Body of pancreas (tissue), 4 donors: ENCODE measurements around the gene UFM1. TPM values are rescaled to one million over a fixed set of nuclear protein-coding genes. Genes with fewer than 3 reads are reported as not detected.

Experiments
- ATAC-seq: fragments of 150-250 bp; one replicate; pipeline ENCODE4 v1.9.1; 2016
- DNase-seq, 4 donors: peaks; one replicate each; pipeline ENCODE4 v3.0.0-alpha.2; 2019
- H3K27ac ChIP-seq, 4 donors: fragments of 200-600 bp; sonication (generic); 1 replicate in 3 of 4; 2 replicates in 1 of 4; pipeline versions ENCODE4 v1.5.1 to v1.6.1; 2016 to 2019; ENCODE audit warnings: mild to moderate bottlenecking in 1 of 4, mixed read lengths in 1 of 4, moderate library complexity in 1 of 4
- H3K27me3 ChIP-seq, 2 donors: fragments of 200-600 bp; sonication (generic); one replicate each; pipeline ENCODE4 v1.6.0; 2016; ENCODE audit warnings: mild to moderate bottlenecking in 1 of 2
- H3K36me3 ChIP-seq, 2 donors: fragments of 200-600 bp; sonication (generic); replicated peaks in 1 of 2; 2 replicates each; pipeline ENCODE4 v1.5.1; 2016; ENCODE audit warnings: low read depth in 2 of 2; ENCODE audit not compliant: insufficient read depth in 1 of 2
- H3K4me1 ChIP-seq: fragments of 200-600 bp; sonication (generic); one replicate; pipeline ENCODE4 v1.6.0; 2016
- H3K4me3 ChIP-seq, 2 donors: fragments of 200-600 bp; sonication (generic); 1 replicate in 1 of 2; 2 replicates in 1 of 2; pipeline ENCODE4 v1.5.1; 2016 to 2019
- H3K9me3 ChIP-seq, 3 donors: fragments of 200-600 bp; sonication (generic); 1 replicate in 2 of 3; 2 replicates in 1 of 3; pipeline ENCODE4 v1.5.1; 2016
- POLR2A ChIP-seq, 3 donors: fragments of 450-650 bp; IDR thresholded peaks; one replicate each; pipeline ENCODE4 v1.6.1; 2016; ENCODE audit warnings: antibody characterized with exemption in 3 of 3, mild to moderate bottlenecking in 2 of 3
- WGBS, 2 donors: methylation state at CpG; one replicate each; pipeline ENCODE4 v1.1.5; 2017; 5-methylcytosine and 5-hydroxymethylcytosine counted together
- intact Hi-C: fragments of 100-400 bp; cut with DNase I; formaldehyde crosslinking; loops from one replicate; pipeline ENCODE4 v1.15.1; 2023
- total RNA-seq, 2 donors: library from RNA; depleted of rRNA; stranded (reverse); fragments of >200 nt; gene quantifications; one replicate each; pipeline ENCODE4 v1.1.0, GENCODE V29; 2016
- TF ChIP-seq, protein P1 (sequence below), 7 experiments: fragments of 450-650 bp in 4 of 7; fragments of 200-600 bp in 3 of 7; sonication (generic) in 3 of 7; IDR thresholded peaks; one replicate each; pipeline ENCODE4 v1.5.1; 2016 to 2019; ENCODE audit warnings: antibody characterized with exemption in 7 of 7

Gene UFM1
- total RNA-seq, 2 donors from 2014 or later: 44.8 to 65.9 TPM

- H3K4me1 ChIP-seq: no peaks in the 10 kb centered on the region
- no peak for DNase-seq
- no peaks in the 10 kb centered on the region for H3K36me3 ChIP-seq
- H3K27me3 ChIP-seq: no peaks in the 10 kb centered on the region
- H3K9me3 ChIP-seq: no peaks in the 10 kb centered on the region
- WGBS, 2 donors: 84 to 88% methylated on average over 2 of the region's 2 CpGs
- TF ChIP-seq, protein P1, sequence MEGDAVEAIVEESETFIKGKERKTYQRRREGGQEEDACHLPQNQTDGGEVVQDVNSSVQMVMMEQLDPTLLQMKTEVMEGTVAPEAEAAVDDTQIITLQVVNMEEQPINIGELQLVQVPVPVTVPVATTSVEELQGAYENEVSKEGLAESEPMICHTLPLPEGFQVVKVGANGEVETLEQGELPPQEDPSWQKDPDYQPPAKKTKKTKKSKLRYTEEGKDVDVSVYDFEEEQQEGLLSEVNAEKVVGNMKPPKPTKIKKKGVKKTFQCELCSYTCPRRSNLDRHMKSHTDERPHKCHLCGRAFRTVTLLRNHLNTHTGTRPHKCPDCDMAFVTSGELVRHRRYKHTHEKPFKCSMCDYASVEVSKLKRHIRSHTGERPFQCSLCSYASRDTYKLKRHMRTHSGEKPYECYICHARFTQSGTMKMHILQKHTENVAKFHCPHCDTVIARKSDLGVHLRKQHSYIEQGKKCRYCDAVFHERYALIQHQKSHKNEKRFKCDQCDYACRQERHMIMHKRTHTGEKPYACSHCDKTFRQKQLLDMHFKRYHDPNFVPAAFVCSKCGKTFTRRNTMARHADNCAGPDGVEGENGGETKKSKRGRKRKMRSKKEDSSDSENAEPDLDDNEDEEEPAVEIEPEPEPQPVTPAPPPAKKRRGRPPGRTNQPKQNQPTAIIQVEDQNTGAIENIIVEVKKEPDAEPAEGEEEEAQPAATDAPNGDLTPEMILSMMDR (IDR thresholded peaks at IDR 0.05): no peak
- no peak for TF ChIP-seq POLR2A (IDR thresholded peaks at IDR 0.05)
- no peak for ATAC-seq
- intact Hi-C loops: no loop called here
- H3K4me3 ChIP-seq: no peak overlapping the region
- no peak overlapping the region for H3K27ac ChIP-seq
Observed at GRCh38 chr13:38382946-38383345, 33.3 kb downstream of the UFM1 start.

DNA sequence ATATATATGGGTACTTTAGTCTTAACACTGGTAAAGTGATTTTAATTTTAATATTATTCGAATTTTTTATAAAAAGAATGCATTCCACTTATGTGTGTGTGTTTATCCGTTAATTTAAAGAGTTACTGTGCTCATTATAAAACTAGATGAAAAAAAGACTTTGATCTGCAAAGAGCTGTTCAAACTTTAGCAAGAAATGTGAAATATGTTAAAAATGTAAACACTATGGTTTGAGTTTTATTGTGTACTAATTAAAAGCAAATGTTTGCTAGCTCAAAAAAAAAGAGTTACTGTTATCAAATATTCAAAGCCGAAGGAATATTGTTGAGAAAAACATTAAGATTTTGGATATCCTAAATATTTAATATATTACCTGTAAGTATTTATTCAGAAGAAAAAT, 34.5 kb downstream of the UFM1 start:
- ATAC-seq: no peak
- Histone ChIP-seq H3K27me3 (no peaks in the 10 kb centered on the region), H3K36me3 (no peaks in the 10 kb centered on the region), H3K9me3 (no peaks in the 10 kb centered on the region), H3K27ac (no peak overlapping the region), H3K4me3 (no peak overlapping the region), H3K4me1 (no peaks in the 10 kb centered on the region)
- DNase-seq: no peak
- intact Hi-C loops: no loop called here
- no peak for TF ChIP-seq POLR2A (IDR thresholded peaks at IDR 0.05)
- TF ChIP-seq, protein P1 (IDR thresholded peaks at IDR 0.05): no peak
- WGBS, 2 donors: 56 to 57% methylated on average over 3 of the region's 3 CpGs

DNA sequence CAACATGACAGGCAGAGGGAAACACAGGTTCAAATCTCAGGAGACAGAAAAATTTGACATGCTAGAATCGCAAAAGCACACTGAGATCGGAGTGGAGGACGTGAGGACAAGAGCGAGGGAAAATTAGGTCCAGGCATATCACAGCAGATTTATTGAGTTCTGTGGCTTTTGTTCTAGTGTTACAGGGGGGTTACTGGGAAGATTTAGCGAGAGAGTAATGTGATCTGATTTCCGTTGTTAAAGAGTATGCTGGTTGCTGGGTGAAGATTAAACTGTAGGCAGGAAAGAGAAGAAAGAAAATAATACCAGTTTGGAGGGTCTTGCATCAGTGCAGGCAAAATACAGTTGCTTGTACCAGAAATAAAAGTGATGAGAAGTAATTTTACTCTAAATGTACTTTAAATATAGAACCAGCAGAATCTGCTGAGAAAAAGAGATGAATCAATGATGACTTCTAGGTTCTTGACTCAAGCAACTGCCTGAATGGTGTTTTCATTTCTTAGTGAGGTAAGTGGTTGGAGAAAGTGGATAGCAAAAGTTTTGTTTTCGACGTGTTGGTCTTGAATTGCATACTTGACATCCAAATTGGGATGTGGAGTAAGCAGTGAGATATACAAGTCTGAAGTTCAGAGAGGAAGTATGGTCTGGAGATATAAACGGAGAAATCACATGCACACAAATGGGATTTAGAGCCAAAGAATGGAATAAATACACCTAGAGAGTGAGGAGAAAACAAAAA, 35.7 kb downstream of the UFM1 start:
- DNase-seq (no peak), ATAC-seq (no peak)
- Histone ChIP-seq H3K27me3 (no peaks in the 10 kb centered on the region), H3K27ac (no peak overlapping the region), H3K4me1 (no peaks in the 10 kb centered on the region), H3K4me3 (no peak overlapping the region), H3K36me3 (no peaks in the 10 kb centered on the region), H3K9me3 (no peaks in the 10 kb centered on the region)
- 64% methylated on average over 9 of the region's 9 CpGs for WGBS, 2 donors
- intact Hi-C loops: no loop called here
- TF ChIP-seq POLR2A (IDR thresholded peaks at IDR 0.05): no peak
- TF ChIP-seq, protein P1 (IDR thresholded peaks at IDR 0.05): no peak

DNA sequence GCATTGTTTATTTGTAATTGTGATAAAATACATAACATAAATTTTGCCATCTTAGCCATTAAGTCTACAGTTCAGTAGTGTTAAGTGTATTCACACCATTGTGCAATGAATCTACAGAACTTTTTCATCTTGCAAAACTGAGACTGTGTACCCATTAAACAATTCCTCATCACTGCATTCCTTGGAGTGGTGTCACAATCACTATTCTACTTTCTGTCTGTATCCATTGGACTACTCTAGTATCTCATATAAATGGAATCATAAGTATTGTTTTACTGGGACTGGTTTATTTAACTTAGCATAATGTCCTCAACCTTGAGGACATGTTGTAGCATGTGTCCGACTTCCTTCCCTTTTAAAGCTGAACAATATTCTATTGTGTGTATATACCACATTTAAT, 36.8 kb downstream of the UFM1 start:
- Histone ChIP-seq H3K4me3 (no peak overlapping the region), H3K36me3 (no peaks in the 10 kb centered on the region), H3K27ac (no peak overlapping the region), H3K27me3 (no peaks in the 10 kb centered on the region), H3K4me1 (no peaks in the 10 kb centered on the region), H3K9me3 (no peaks in the 10 kb centered on the region)
- intact Hi-C loops: no loop called here
- TF ChIP-seq POLR2A (IDR thresholded peaks at IDR 0.05): no peak
- TF ChIP-seq, protein P1 (IDR thresholded peaks at IDR 0.05): no peak
- 75 to 83% methylated on average over 1 of the region's 1 CpG for WGBS, 2 donors
- no peak for ATAC-seq
- DNase-seq: no peak

DNA sequence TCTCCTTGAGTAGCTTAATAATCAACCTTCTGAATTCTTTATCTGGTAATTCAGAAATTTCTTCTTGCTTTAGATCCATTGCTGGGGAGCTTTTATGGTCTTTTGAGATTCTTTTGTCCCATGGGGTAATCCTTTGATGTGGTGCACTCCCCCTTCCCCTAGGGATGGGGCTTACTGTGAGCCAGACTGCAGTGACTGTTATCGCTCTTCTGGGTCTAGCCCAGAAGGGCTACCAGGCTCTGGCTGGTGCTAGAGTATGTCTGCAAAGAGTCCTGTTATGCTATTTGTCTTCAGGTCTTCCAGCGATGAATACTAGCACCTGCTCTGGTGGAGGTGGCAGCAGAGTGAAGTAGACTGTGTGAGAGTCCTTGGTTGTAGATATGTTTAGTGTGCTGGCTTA, 41.7 kb downstream of the UFM1 start:
- no peaks in the 10 kb centered on the region for H3K4me1 ChIP-seq
- no peak for TF ChIP-seq POLR2A (IDR thresholded peaks at IDR 0.05)
- TF ChIP-seq, protein P1 (IDR thresholded peaks at IDR 0.05): no peak
- no peaks in the 10 kb centered on the region for H3K9me3 ChIP-seq
- no peak overlapping the region for H3K4me3 ChIP-seq
- no peaks in the 10 kb centered on the region for H3K36me3 ChIP-seq
- WGBS, 2 donors: 96 to 100% methylated on average over 2 of the region's 2 CpGs
- H3K27me3 ChIP-seq: no peaks in the 10 kb centered on the region
- H3K27ac ChIP-seq: no peak overlapping the region
- ATAC-seq (no peak), DNase-seq (no peak)
- intact Hi-C loops: no loop called here
